ENCODE results near the gene SLC17A2. TPM values are rescaled to one million over a fixed set of nuclear protein-coding genes. Genes with fewer than 3 reads are reported as not detected.
"Not testable (repeated sequence)": the region's sequence is repeated elsewhere in the genome, so short reads cannot be mapped to it uniquely, and the experiment has no call there.

SLC17A2 gene
- total RNA-seq, 1 donor: not detected

GRCh38 chr6:25959890-25960536 is 29.5 kb upstream of the SLC17A2 start:
- Histone ChIP-seq H3K27me3 (ENCODE audit: insufficient read depth, low read length) (no peaks in the 10 kb centered on the region), H3K4me3 (ENCODE audit: low read length) (no peak overlapping the region), H3K4me1 (ENCODE audit: insufficient read depth, low read length) (peaks cover 46% of the 10 kb centered on the region), H3K9me3 (ENCODE audit: low read depth, low read length) (no peaks in the 10 kb centered on the region)

- Histone ChIP-seq H3K4me1 (ENCODE audit: insufficient read depth, low read length) (peaks cover 36% of the 10 kb centered on the region), H3K4me3 (ENCODE audit: low read length) (no peak overlapping the region)
Measured at GRCh38 chr6:25958700-25959162, 28.2 kb upstream of the SLC17A2 start.

GRCh38 chr6:25956226-25956625 is 25.7 kb upstream of the SLC17A2 start:
- Histone ChIP-seq H3K9me3 (ENCODE audit: low read depth, low read length) (no peaks in the 10 kb centered on the region), H3K4me1 (ENCODE audit: insufficient read depth, low read length) (peaks cover 21% of the 10 kb centered on the region), H3K27me3 (ENCODE audit: insufficient read depth, low read length) (no peaks in the 10 kb centered on the region), H3K4me3 (ENCODE audit: low read length) (no peak overlapping the region)

More at GRCh38 chr6:25958700-25959162, 28.2 kb upstream of the SLC17A2 start:
- Histone ChIP-seq H3K9me3 (ENCODE audit: low read depth, low read length) (no peaks in the 10 kb centered on the region), H3K27me3 (ENCODE audit: insufficient read depth, low read length) (no peaks in the 10 kb centered on the region)

GRCh38 chr6:25954756-25955155 is 24.3 kb upstream of the SLC17A2 start:
- H3K27me3 ChIP-seq (ENCODE audit: insufficient read depth, low read length): no peaks in the 10 kb centered on the region
- H3K4me3 ChIP-seq (ENCODE audit: low read length): no peak overlapping the region
- no peaks in the 10 kb centered on the region for H3K9me3 ChIP-seq (ENCODE audit: low read depth, low read length)
- peaks cover 8% of the 10 kb centered on the region for H3K4me1 ChIP-seq (ENCODE audit: insufficient read depth, low read length)

GRCh38 chr6:25953733-25954132 is 23.2 kb upstream of the SLC17A2 start:
- no peaks in the 10 kb centered on the region for H3K9me3 ChIP-seq (ENCODE audit: low read depth, low read length)
- peaks cover 3% of the 10 kb centered on the region for H3K4me1 ChIP-seq (ENCODE audit: insufficient read depth, low read length)
- no peaks in the 10 kb centered on the region for H3K27me3 ChIP-seq (ENCODE audit: insufficient read depth, low read length)
- no peak overlapping the region for H3K4me3 ChIP-seq (ENCODE audit: low read length)

GRCh38 chr6:25952535-25952934 is 22.0 kb upstream of the SLC17A2 start:
- no peaks in the 10 kb centered on the region for H3K4me1 ChIP-seq (ENCODE audit: insufficient read depth, low read length)
- H3K4me3 ChIP-seq (ENCODE audit: low read length): no peak overlapping the region
- no peaks in the 10 kb centered on the region for H3K27me3 ChIP-seq (ENCODE audit: insufficient read depth, low read length)
- H3K9me3 ChIP-seq (ENCODE audit: low read depth, low read length): no peaks in the 10 kb centered on the region

- Histone ChIP-seq H3K4me3 (ENCODE audit: low read length) (no peak overlapping the region), H3K4me1 (ENCODE audit: insufficient read depth, low read length) (no peaks in the 10 kb centered on the region), H3K9me3 (ENCODE audit: low read depth, low read length) (no peaks in the 10 kb centered on the region), H3K27me3 (ENCODE audit: insufficient read depth, low read length) (no peaks in the 10 kb centered on the region)
Measured at GRCh38 chr6:25951296-25952032, 21.0 kb upstream of the SLC17A2 start.

GRCh38 chr6:25950297-25950696 is 19.8 kb upstream of the SLC17A2 start:
- Histone ChIP-seq H3K27me3 (ENCODE audit: insufficient read depth, low read length) (no peaks in the 10 kb centered on the region), H3K9me3 (ENCODE audit: low read depth, low read length) (no peaks in the 10 kb centered on the region)

GRCh38 chr6:25949695-25950094 is 19.2 kb upstream of the SLC17A2 start:
- Histone ChIP-seq H3K9me3 (ENCODE audit: low read depth, low read length) (no peaks in the 10 kb centered on the region), H3K27me3 (ENCODE audit: insufficient read depth, low read length) (no peaks in the 10 kb centered on the region), H3K4me3 (ENCODE audit: low read length) (no peak overlapping the region), H3K4me1 (ENCODE audit: insufficient read depth, low read length) (no peaks in the 10 kb centered on the region)

More at GRCh38 chr6:25950297-25950696, 19.8 kb upstream of the SLC17A2 start:
- no peaks in the 10 kb centered on the region for H3K4me1 ChIP-seq (ENCODE audit: insufficient read depth, low read length)
- no peak overlapping the region for H3K4me3 ChIP-seq (ENCODE audit: low read length)

- not testable (repeated sequence) for H3K4me1 ChIP-seq (ENCODE audit: insufficient read depth, low read length); H3K9me3 ChIP-seq (ENCODE audit: low read depth, low read length); H3K4me3 ChIP-seq (ENCODE audit: low read length); H3K27me3 ChIP-seq (ENCODE audit: insufficient read depth, low read length)
Measured at GRCh38 chr6:25947492-25947891, 17.0 kb upstream of the SLC17A2 start.

GRCh38 chr6:25946631-25947030 is 16.1 kb upstream of the SLC17A2 start:
- no peak overlapping the region for H3K4me3 ChIP-seq (ENCODE audit: low read length)
- H3K4me1 ChIP-seq (ENCODE audit: insufficient read depth, low read length): no peaks in the 10 kb centered on the region
- H3K9me3 ChIP-seq (ENCODE audit: low read depth, low read length): no peaks in the 10 kb centered on the region
- H3K27me3 ChIP-seq (ENCODE audit: insufficient read depth, low read length): no peaks in the 10 kb centered on the region

- H3K4me1 ChIP-seq (ENCODE audit: insufficient read depth, low read length); H3K4me3 ChIP-seq (ENCODE audit: low read length); H3K9me3 ChIP-seq (ENCODE audit: low read depth, low read length); H3K27me3 ChIP-seq (ENCODE audit: insufficient read depth, low read length): not testable (repeated sequence)
Measured at GRCh38 chr6:25945738-25946137, 15.2 kb upstream of the SLC17A2 start.

GRCh38 chr6:25944688-25945574 is 14.4 kb upstream of the SLC17A2 start:
- H3K4me3 ChIP-seq (ENCODE audit: low read length): no peak overlapping the region
- H3K9me3 ChIP-seq (ENCODE audit: low read depth, low read length): no peaks in the 10 kb centered on the region
- no peaks in the 10 kb centered on the region for H3K4me1 ChIP-seq (ENCODE audit: insufficient read depth, low read length)
- H3K27me3 ChIP-seq (ENCODE audit: insufficient read depth, low read length): no peaks in the 10 kb centered on the region

GRCh38 chr6:25943887-25944286 is 13.4 kb upstream of the SLC17A2 start:
- H3K4me3 ChIP-seq (ENCODE audit: low read length): no peak overlapping the region
- H3K9me3 ChIP-seq (ENCODE audit: low read depth, low read length): no peaks in the 10 kb centered on the region
- no peaks in the 10 kb centered on the region for H3K27me3 ChIP-seq (ENCODE audit: insufficient read depth, low read length)
- H3K4me1 ChIP-seq (ENCODE audit: insufficient read depth, low read length): no peaks in the 10 kb centered on the region

- H3K27me3 ChIP-seq (ENCODE audit: insufficient read depth, low read length): no peaks in the 10 kb centered on the region
- H3K9me3 ChIP-seq (ENCODE audit: low read depth, low read length): no peaks in the 10 kb centered on the region
- H3K4me1 ChIP-seq (ENCODE audit: insufficient read depth, low read length): no peaks in the 10 kb centered on the region
- H3K4me3 ChIP-seq (ENCODE audit: low read length): no peak overlapping the region
Measured at GRCh38 chr6:25942561-25943147, 12.2 kb upstream of the SLC17A2 start.
